Esophagus squamous epithelium (tissue), 4 donors: ENCODE data around the gene DOK6.

Source experiments
- CTCF ChIP-seq, 6 experiments: fragments of 450-650 bp in 4 of 6; fragments of 200-600 bp in 2 of 6; sonication (generic) in 2 of 6; IDR thresholded peaks; one replicate each; pipeline ENCODE4 v1.5.1; 2016 to 2019; ENCODE audit warnings: antibody characterized with exemption in 6 of 6, mild to moderate bottlenecking in 4 of 6, moderate library complexity in 4 of 6
- POLR2A ChIP-seq, 4 donors: fragments of 450-650 bp; IDR thresholded peaks; one replicate each; pipeline ENCODE4 v1.6.1; 2017; ENCODE audit warnings: antibody characterized with exemption in 4 of 4, mild to moderate bottlenecking in 4 of 4, moderate library complexity in 3 of 4

DNA sequence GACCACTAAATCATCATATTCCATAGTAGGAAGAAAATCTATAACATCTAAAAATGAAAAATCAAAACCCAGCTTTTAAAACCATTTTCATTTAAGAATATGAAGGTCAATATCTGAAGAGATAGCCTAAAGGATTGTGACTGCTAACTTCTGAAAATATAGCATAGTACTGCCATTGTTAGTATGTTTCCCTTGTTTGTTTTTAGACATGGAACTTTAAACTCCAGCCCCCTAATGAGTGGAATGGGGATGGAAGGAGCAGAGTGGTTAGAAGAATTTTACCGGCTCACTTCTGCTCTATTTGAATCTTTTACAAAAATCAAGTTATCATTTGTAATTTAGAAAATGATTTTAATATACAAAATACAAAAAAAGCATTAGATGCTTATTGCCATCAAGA, 378.0 kb downstream of the DOK6 start:
- TF ChIP-seq POLR2A (IDR thresholded peaks at IDR 0.05) (no peak), CTCF (IDR thresholded peaks at IDR 0.05) (no peak)
